ENCODE data around the gene BBS5.
"Not testable (repeated sequence)": the region's sequence is repeated elsewhere in the genome, so short reads cannot be mapped to it uniquely, and the experiment has no call there.

The BBS5 gene

DNA sequence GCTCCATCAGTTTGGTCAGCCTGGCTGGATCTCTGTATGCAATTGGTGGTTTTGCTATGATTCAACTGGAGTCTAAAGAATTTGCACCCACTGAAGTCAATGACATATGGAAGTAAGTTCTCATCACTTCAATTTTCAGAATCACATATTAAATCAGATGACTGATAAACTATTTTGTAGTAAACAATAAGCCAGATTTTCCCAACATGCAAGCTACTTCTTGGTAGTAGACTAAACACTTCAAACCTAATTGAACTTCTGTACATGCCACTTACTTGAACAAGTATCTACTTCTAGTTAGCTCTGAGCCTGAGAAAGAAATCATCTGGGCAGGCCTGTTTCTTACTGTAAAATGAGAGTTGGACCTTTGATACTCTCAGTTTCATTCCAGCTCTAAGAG lies 41.6 kb downstream of the BBS5 start:
- no peak for DNase-seq (ENCODE audit: extremely low read depth, low read depth)
- TF ChIP-seq, protein P1, sequence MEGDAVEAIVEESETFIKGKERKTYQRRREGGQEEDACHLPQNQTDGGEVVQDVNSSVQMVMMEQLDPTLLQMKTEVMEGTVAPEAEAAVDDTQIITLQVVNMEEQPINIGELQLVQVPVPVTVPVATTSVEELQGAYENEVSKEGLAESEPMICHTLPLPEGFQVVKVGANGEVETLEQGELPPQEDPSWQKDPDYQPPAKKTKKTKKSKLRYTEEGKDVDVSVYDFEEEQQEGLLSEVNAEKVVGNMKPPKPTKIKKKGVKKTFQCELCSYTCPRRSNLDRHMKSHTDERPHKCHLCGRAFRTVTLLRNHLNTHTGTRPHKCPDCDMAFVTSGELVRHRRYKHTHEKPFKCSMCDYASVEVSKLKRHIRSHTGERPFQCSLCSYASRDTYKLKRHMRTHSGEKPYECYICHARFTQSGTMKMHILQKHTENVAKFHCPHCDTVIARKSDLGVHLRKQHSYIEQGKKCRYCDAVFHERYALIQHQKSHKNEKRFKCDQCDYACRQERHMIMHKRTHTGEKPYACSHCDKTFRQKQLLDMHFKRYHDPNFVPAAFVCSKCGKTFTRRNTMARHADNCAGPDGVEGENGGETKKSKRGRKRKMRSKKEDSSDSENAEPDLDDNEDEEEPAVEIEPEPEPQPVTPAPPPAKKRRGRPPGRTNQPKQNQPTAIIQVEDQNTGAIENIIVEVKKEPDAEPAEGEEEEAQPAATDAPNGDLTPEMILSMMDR (IDR thresholded peaks at IDR 0.05; ENCODE audit: low read depth, low read length) = no peak

DNA sequence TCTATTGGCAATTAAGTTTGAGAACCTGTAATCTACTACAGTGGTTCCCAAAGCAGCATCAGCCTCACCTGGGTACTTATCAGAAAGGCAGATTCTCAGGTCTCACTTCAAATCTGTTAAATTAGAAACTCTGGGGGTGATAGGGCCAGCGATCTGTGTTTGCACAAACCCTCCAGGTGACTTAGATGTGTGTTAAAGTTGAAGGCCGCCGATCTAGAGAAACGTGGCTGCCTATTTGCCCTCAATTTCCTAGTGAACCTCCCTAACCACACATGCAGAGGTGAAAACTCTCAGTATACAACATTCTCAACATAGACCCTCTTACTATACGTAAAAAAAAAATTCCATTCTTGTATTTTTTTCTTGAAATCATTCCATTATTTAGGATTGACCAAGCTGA lies 44.4 kb downstream of the BBS5 start:
- TF ChIP-seq, protein P1 (IDR thresholded peaks at IDR 0.05; ENCODE audit: low read depth, low read length) = no peak

DNA sequence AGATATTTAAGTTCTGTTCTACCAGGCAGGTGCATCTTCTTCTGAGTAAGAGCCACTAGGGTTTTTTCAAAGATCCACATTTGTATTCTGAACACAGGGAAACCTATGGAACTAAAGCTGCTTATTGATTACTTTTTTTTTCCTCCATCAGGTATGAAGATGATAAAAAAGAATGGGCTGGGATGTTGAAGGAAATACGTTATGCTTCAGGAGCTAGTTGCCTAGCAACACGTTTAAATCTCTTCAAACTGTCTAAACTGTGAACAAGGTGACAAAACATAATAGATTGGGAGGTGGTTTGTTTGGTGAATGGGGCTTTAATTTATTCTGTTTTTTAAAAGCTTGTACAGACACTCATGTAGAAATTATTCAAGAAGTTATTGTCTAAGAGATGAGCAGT lies 46.1 kb downstream of the BBS5 start:
- TF ChIP-seq, protein P1 (IDR thresholded peaks at IDR 0.05; ENCODE audit: low read depth, low read length) = no peak
- DNase-seq (ENCODE audit: extremely low read depth, low read depth) = no peak

More for the DNA sequence above, 44.4 kb downstream of the BBS5 start:
- no peak for DNase-seq (ENCODE audit: extremely low read depth, low read depth)

DNA sequence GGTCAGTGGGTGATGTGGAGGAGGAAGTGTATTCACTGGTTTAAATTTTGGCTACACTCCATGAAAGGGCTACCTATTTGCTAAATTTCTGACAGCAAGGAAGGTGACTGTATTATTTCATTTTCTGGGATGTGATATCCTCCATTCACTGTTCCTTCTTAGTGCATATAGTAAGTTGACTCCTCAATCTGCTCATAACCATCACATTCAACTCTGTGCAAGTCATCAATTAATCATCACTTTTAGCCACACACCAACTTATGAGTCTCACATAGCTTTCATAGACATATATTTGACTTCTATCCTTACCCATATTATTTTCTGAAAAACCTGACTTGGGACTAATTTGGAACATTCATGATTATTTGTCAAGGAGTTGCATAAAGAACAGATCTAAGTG lies 47.2 kb downstream of the BBS5 start:
- TF ChIP-seq, protein P1 (IDR thresholded peaks at IDR 0.05; ENCODE audit: low read depth, low read length) = no peak
- DNase-seq (ENCODE audit: extremely low read depth, low read depth) = no peak

DNA sequence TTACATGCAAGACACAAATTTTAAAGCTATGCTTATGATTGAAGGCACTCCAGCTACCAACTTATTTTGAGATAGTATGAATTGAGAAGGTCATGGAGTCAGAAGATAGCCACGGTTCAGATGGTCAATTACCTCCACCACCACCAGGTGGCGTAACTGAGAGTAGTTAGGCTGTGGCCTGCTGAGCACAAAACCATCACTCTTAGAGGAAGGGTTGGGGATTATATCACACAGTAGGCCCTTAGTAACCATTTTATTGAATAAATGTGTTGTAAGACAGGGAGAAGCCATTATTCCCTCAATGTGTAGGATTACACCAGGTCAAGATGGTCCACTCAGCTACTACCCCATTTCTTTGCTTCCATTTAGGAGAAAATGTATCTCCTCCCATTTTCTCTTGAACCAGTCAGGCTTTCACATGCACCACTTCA lies 49.0 kb downstream of the BBS5 start:
- TF ChIP-seq, protein P1 (IDR thresholded peaks at IDR 0.05; ENCODE audit: low read depth, low read length) = peak; percentile 85
- peak; percentile 8 for DNase-seq (ENCODE audit: extremely low read depth, low read depth)

DNA sequence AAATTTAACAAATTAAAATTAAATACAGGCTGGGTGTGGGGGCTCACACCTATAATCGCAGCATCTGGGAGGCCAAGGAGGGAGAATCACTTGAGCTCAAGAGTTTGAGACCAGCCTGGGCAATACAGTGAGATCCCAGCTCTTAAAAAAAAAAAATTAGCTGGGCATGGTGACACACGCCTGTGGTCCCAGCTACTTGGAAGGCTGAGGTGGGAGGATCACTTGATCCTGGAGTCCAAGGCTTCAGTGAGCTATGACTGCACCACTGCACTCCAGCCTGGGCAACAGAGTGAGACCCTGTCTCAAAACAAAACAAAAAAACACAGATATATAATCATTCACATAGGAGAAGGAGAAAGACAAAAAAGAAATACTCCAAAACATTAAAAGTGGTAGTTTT lies 60.2 kb downstream of the BBS5 start:
- DNase-seq (ENCODE audit: extremely low read depth, low read depth) = not testable (repeated sequence)

DNA sequence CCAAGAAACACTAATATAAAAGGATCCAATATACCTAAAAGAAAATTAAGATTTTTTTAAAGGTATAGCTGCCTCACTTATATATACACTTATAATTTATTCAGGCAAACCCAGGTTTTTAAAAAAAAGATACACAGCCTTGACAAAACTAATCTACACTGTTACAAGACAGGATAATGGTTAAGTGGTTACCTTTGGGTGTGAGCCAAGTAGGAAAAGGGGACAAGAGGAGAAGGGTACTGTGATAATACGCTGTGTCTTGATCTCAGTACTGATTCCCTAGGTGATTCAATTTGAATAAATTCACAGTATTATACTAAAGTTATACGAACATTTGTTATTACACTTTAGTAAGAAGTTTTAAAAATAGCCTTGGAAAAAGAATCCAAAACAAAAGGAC lies 60.9 kb downstream of the BBS5 start:
- TF ChIP-seq, protein P1 (IDR thresholded peaks at IDR 0.05; ENCODE audit: low read depth, low read length) = no peak
- DNase-seq (ENCODE audit: extremely low read depth, low read depth) = no peak

DNA sequence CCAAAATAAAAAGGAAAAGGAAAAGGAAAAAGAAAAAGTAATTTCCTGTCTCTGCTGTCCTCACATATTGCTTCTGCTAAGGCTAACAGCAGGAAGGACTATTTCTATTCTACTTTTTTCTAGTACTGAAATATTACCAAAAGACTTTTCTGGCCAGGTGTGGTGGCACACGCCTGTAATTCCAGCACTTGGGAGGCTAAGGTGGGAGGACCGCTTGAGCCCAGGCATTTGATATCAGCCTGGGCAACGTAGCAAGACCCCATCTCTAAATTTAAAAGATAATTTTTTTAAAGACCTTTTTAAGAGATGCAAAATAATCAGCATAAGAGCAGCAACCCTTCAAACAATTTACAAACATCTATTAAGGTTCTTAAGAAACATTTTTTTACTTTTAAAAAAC lies 63.1 kb downstream of the BBS5 start:
- DNase-seq (ENCODE audit: extremely low read depth, low read depth) = no peak
- TF ChIP-seq, protein P1 (IDR thresholded peaks at IDR 0.05; ENCODE audit: low read depth, low read length) = no peak

Measured in AG09319 (cell line).